ENCODE data around the gene RAB3D. TPM values are rescaled to one million over a fixed set of nuclear protein-coding genes. Genes with fewer than 3 reads are reported as not detected.

The RAB3D gene
- total and polyA plus RNA-seq, 2 of the 4 experiments (the other 2 are of a cell fraction) = 4.8 to 5.5 TPM

GRCh38 chr19:11324748-11325389 is 14.6 kb downstream of the RAB3D start:
- ATAC-seq (ENCODE audit: low read depth) (no peak), DNase-seq (no peak)
- Histone ChIP-seq H2BK20ac (ENCODE audit: low read depth, low read length) (peak overlapping the region; percentile 67), H3K14ac (replicated peaks; ENCODE audit: low read depth, low read length) (peak overlapping the region; percentile 80), H2BK5ac (ENCODE audit: low read depth, low read length, poor library complexity, severe bottlenecking) (no peak overlapping the region), H3K4me3 (ENCODE audit: insufficient read depth, low read depth, low read length) (no peak overlapping the region), H2BK15ac (ENCODE audit: low read depth, low read length) (peak overlapping the region; percentile 35; the same call in 1 of the 3 replicates), H3K18ac (ENCODE audit: low read depth, low read length) (no peak overlapping the region), H3K23ac (ENCODE audit: low read depth, low read length) (no peak overlapping the region), H2BK120ac (ENCODE audit: low read depth, low read length) (peak overlapping the region; percentile 63), H2AK5ac (ENCODE audit: low read depth, low read length) (peak overlapping the region; percentile 84), H3K4me2 (ENCODE audit: low read depth, low read length) (peak overlapping the region; percentile 7; the same call in 1 of the 2 replicates), H4K91ac (ENCODE audit: insufficient read depth, low read depth, low read length) (peak overlapping the region; percentile 74; the same call in 1 of the 2 replicates), H3K4ac (ENCODE audit: low read depth, low read length) (peak overlapping the region; percentile 84), H4K5ac (ENCODE audit: low read depth, low read length) (no peak overlapping the region), H3K9me3 (ENCODE audit: control insufficient read depth, insufficient read depth, low read length) (no peaks in the 10 kb centered on the region), H4K8ac (ENCODE audit: low read depth in 2 of 2, low read length in 2 of 2) (peak overlapping the region in 1 of 2 experiments; percentile 39; a peak in 1 of 4 replicates), H2AK9ac (replicated peaks; ENCODE audit: low read depth, low read length, poor library complexity) (peak overlapping the region; percentile 34), H3K27me3 (ENCODE audit: control insufficient read depth, insufficient read depth, low read length) (no peaks in the 10 kb centered on the region), H3K27ac (ENCODE audit: insufficient read depth, low read length) (peak overlapping the region; percentile 8; the same call in 1 of the 2 replicates), H3K79me1 (ENCODE audit: low read depth in 1 of 2, low read length in 2 of 2) (no peaks in the 10 kb centered on the region), H2AFZ (replicated peaks; ENCODE audit: low read length, poor library complexity) (peak overlapping the region; percentile 38), H3K4me1 (ENCODE audit: control insufficient read depth, insufficient read depth, low read length) (peaks cover 12% of the 10 kb centered on the region), H3K36me3 (ENCODE audit: control insufficient read depth, insufficient read depth, low read length) (peaks cover 7% of the 10 kb centered on the region; the same call in 1 of the 2 replicates), H3K9me1 (ENCODE audit: insufficient read depth, low read length) (peaks cover 10% of the 10 kb centered on the region), H3K56ac (ENCODE audit: extremely low read depth, insufficient read depth, low read length) (no peak overlapping the region), H3K9ac (ENCODE audit: low read depth, low read length) (no peak overlapping the region), H4K20me1 (ENCODE audit: insufficient read depth, low read length) (no peaks in the 10 kb centered on the region)
- intact Hi-C loops (cut with micrococcal nuclease) (loop anchor here (1.0 kb wide), 1 partner anchor 14 kb away; the partner anchor contains the start of gene RAB3D), in situ Hi-C loops (cut with MboI; ENCODE audit: low sequenced_read_pairs) (no loop called here), dilution Hi-C loops (cut with HindIII; ENCODE audit: low sequenced_read_pairs, unreplicated experiment) (no loop called here)
- BruUV-seq (replicated peaks) = no TSS peak
- ChIA-PET CTCF (no interaction called here), POLR2A (ENCODE audit: unreplicated experiment) (no interaction called here)
- TF ChIP-seq CEBPB (IDR thresholded peaks at IDR 0.05; ENCODE audit: low read depth, low read length) (no peak), POLR2A (IDR thresholded peaks at IDR 0.05; ENCODE audit: low read depth, low read length) (no peak), BHLHE40 (IDR thresholded peaks at IDR 0.05; ENCODE audit: low read depth, low read length) (no peak), CTCF (conservative IDR thresholded peaks at IDR 0.05; ENCODE audit: low read depth, low read length) (no peak), MAZ (IDR thresholded peaks at IDR 0.05; ENCODE audit: borderline replicate concordance, low read depth, low read length) (no peak), CHD1 (IDR thresholded peaks at IDR 0.05; ENCODE audit: low read depth, low read length) (no peak), RCOR1 (IDR thresholded peaks at IDR 0.05; ENCODE audit: insufficient replicate concordance, low read length) (no peak)
- WGBS, 2 experiments (ENCODE audit: extremely low coverage in 2 of 2, insufficient read length in 1 of 2) = 51% methylated on average over 4 of the region's 17 CpGs; no CpG with 5 or more reads in 1 of the 2 experiments
